DOHH2 (cell line): ENCODE results near the gene PARD6A.

Experiments used
- EZH2phosphoT487 ChIP-seq: fragments of 200-600 bp; sonication (generic); IDR thresholded peaks from 2 replicates; pipeline ENCODE4 v1.6.1; 2017; ENCODE audit warnings: borderline replicate concordance, mild to moderate bottlenecking, antibody characterized with exemption, low read length, moderate library complexity, mixed read lengths
- TF ChIP-seq, protein P1 (sequence below): fragments of 200-600 bp; sonication (generic); IDR thresholded peaks from one replicate; pipeline ENCODE4 v1.5.1; 2014; ENCODE audit warnings: antibody characterized with exemption, mild to moderate bottlenecking, low read depth, low read length; ENCODE audit not compliant: poor library complexity, severe bottlenecking

- no peak for TF ChIP-seq EZH2phosphoT487
- TF ChIP-seq, protein P1, sequence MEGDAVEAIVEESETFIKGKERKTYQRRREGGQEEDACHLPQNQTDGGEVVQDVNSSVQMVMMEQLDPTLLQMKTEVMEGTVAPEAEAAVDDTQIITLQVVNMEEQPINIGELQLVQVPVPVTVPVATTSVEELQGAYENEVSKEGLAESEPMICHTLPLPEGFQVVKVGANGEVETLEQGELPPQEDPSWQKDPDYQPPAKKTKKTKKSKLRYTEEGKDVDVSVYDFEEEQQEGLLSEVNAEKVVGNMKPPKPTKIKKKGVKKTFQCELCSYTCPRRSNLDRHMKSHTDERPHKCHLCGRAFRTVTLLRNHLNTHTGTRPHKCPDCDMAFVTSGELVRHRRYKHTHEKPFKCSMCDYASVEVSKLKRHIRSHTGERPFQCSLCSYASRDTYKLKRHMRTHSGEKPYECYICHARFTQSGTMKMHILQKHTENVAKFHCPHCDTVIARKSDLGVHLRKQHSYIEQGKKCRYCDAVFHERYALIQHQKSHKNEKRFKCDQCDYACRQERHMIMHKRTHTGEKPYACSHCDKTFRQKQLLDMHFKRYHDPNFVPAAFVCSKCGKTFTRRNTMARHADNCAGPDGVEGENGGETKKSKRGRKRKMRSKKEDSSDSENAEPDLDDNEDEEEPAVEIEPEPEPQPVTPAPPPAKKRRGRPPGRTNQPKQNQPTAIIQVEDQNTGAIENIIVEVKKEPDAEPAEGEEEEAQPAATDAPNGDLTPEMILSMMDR, result no peak
Observed at GRCh38 chr16:67636713-67637112, 24.0 kb upstream of the PARD6A start.
